Sigmoid colon (tissue), 7 donors: ENCODE results near the gene ATP12A. TPM values are rescaled to one million over a fixed set of nuclear protein-coding genes. Genes with fewer than 3 reads are reported as not detected.

Source experiments
- DNase-seq: peaks from one replicate; pipeline ENCODE4 v3.0.0-alpha.2; 2019
- H3K27ac ChIP-seq, 4 donors: fragments of 200-600 bp; sonication (generic); one replicate each; pipeline ENCODE4 v1.5.1; 2016 to 2019; ENCODE audit warnings: mild to moderate bottlenecking in 1 of 4
- H3K27me3 ChIP-seq, 3 donors: fragments of 200-600 bp; sonication (generic); one replicate each; pipeline ENCODE4 v1.5.1; 2019; ENCODE audit warnings: mild to moderate bottlenecking in 1 of 3
- H3K36me3 ChIP-seq, 4 donors: fragments of 200-600 bp; sonication (generic); one replicate each; pipeline ENCODE4 v1.5.1; 2016 to 2019
- H3K4me1 ChIP-seq, 4 donors: fragments of 200-600 bp; sonication (generic); one replicate each; pipeline ENCODE4 v1.5.1; 2017 to 2019
- H3K4me3 ChIP-seq, 4 donors: fragments of 200-600 bp; sonication (generic); one replicate each; pipeline ENCODE4 v1.5.1; 2017 to 2019; ENCODE audit warnings: mild to moderate bottlenecking in 2 of 4, moderate library complexity in 1 of 4
- H3K9me3 ChIP-seq, 4 donors: fragments of 200-600 bp in 3 of 4; sonication (generic) in 3 of 4; one replicate each; pipeline versions ENCODE4 v1.5.1 to v1.6.1; 2013 to 2019
- CTCF ChIP-seq, 4 experiments: fragments of 450-650 bp in 3 of 4; fragments of 200-600 bp in 1 of 4; IDR thresholded peaks; one replicate each; pipeline ENCODE4 v1.5.1; 2016 to 2019; ENCODE audit warnings: antibody characterized with exemption in 4 of 4, mild to moderate bottlenecking in 3 of 4, moderate library complexity in 2 of 4
- EP300 ChIP-seq, 4 donors: sonication (generic); formaldehyde crosslinking; IDR thresholded peaks; one replicate each; pipeline ENCODE4 v1.6.1; 2017; ENCODE audit warnings: antibody characterized with exemption in 4 of 4
- POLR2A ChIP-seq, 2 donors: fragments of 450-650 bp; IDR thresholded peaks; one replicate each; pipeline ENCODE4 v1.6.1; 2016; ENCODE audit warnings: antibody characterized with exemption in 2 of 2, mild to moderate bottlenecking in 2 of 2, moderate library complexity in 2 of 2
- POLR2AphosphoS5 ChIP-seq, 4 donors: sonication (generic); formaldehyde crosslinking; IDR thresholded peaks; one replicate each; pipeline ENCODE4 v1.6.1; 2017; ENCODE audit warnings: antibody characterized with exemption in 4 of 4
- WGBS, 2 donors: extraction: QIAGEN DNeasy Blood & Tissue Kit; methylation state at CpG; one replicate each; pipeline ENCODE4 v1.1.7; 2013; 5-methylcytosine and 5-hydroxymethylcytosine counted together
- intact Hi-C: fragments of 100-400 bp; cut with DNase I; formaldehyde crosslinking; loops from one replicate; pipeline ENCODE4 v1.15.1; 2023
- polyA plus RNA-seq, 3 donors: library from polyadenylated mRNA; stranded (reverse); fragments of 200-250 nt; gene quantifications; one replicate each; pipeline ENCODE4 v1.2.3, GENCODE V29; 2013
- total RNA-seq, 4 donors: library from RNA; depleted of rRNA; stranded (reverse); fragments of >200 nt; gene quantifications; one replicate each; pipeline ENCODE4 v1.1.0, GENCODE V29; 2016
- donor health status: healthy with polysubstance abuse.
- donor health status: Bipolar disorder and iron deficiency.
- donor health status: healthy.

Gene ATP12A
- total and polyA plus RNA-seq, 7 donors = not detected

GRCh38 chr13:24716446-24716845 lies 36.2 kb downstream of the ATP12A start:
- Histone ChIP-seq H3K4me3 (no peak overlapping the region), H3K4me1 (no peaks in the 10 kb centered on the region), H3K27me3 (no peaks in the 10 kb centered on the region), H3K36me3 (no peaks in the 10 kb centered on the region), H3K9me3 (no peaks in the 10 kb centered on the region), H3K27ac (no peak overlapping the region)
- TF ChIP-seq POLR2A (IDR thresholded peaks at IDR 0.05) (no peak), EP300 (IDR thresholded peaks at IDR 0.05) (no peak), POLR2AphosphoS5 (IDR thresholded peaks at IDR 0.05) (no peak), CTCF (IDR thresholded peaks at IDR 0.05) (no peak)
- intact Hi-C loops = no loop called here
- no peak for DNase-seq
- WGBS, 2 donors = 71 to 75% methylated on average over 7 of the region's 7 CpGs

GRCh38 chr13:24717217-24717616 lies 37.0 kb downstream of the ATP12A start:
- 40 to 73% methylated on average over 4 of the region's 4 CpGs for WGBS, 2 donors
- no peak for DNase-seq

GRCh38 chr13:24718192-24718965 lies 38.2 kb downstream of the ATP12A start:
- Histone ChIP-seq H3K9me3 (no peaks in the 10 kb centered on the region), H3K27me3 (no peaks in the 10 kb centered on the region), H3K4me1 (no peaks in the 10 kb centered on the region), H3K4me3 (no peak overlapping the region), H3K27ac (no peak overlapping the region), H3K36me3 (no peaks in the 10 kb centered on the region)
- WGBS, 2 donors = 90 to 93% methylated on average over 40 of the region's 40 CpGs
- DNase-seq = no peak
- TF ChIP-seq POLR2A (IDR thresholded peaks at IDR 0.05) (no peak), EP300 (IDR thresholded peaks at IDR 0.05) (no peak), POLR2AphosphoS5 (IDR thresholded peaks at IDR 0.05) (no peak), CTCF (IDR thresholded peaks at IDR 0.05) (no peak)
- intact Hi-C loops = no loop called here

More at GRCh38 chr13:24717217-24717616, 37.0 kb downstream of the ATP12A start:
- no peak overlapping the region for H3K27ac ChIP-seq
- no peak overlapping the region for H3K4me3 ChIP-seq
- H3K36me3 ChIP-seq = no peaks in the 10 kb centered on the region
- no peaks in the 10 kb centered on the region for H3K9me3 ChIP-seq
- TF ChIP-seq CTCF (IDR thresholded peaks at IDR 0.05) (no peak), EP300 (IDR thresholded peaks at IDR 0.05) (no peak), POLR2AphosphoS5 (IDR thresholded peaks at IDR 0.05) (no peak)
- no peaks in the 10 kb centered on the region for H3K27me3 ChIP-seq
- no peaks in the 10 kb centered on the region for H3K4me1 ChIP-seq
- intact Hi-C loops = no loop called here

GRCh38 chr13:24719139-24719538 lies 38.9 kb downstream of the ATP12A start:
- Histone ChIP-seq H3K27me3 (no peaks in the 10 kb centered on the region), H3K9me3 (no peaks in the 10 kb centered on the region), H3K4me1 (no peaks in the 10 kb centered on the region), H3K4me3 (no peak overlapping the region), H3K27ac (no peak overlapping the region), H3K36me3 (no peaks in the 10 kb centered on the region)
- 84 to 89% methylated on average over 12 of the region's 12 CpGs for WGBS, 2 donors
- intact Hi-C loops = no loop called here
- TF ChIP-seq POLR2AphosphoS5 (IDR thresholded peaks at IDR 0.05) (no peak), CTCF (IDR thresholded peaks at IDR 0.05) (no peak), POLR2A (IDR thresholded peaks at IDR 0.05) (no peak), EP300 (IDR thresholded peaks at IDR 0.05) (no peak)
- DNase-seq = no peak

- Histone ChIP-seq H3K36me3 (no peaks in the 10 kb centered on the region), H3K27me3 (no peaks in the 10 kb centered on the region), H3K4me3 (no peak overlapping the region), H3K9me3 (no peaks in the 10 kb centered on the region), H3K27ac (no peak overlapping the region), H3K4me1 (no peaks in the 10 kb centered on the region)
- intact Hi-C loops = no loop called here
- TF ChIP-seq CTCF (IDR thresholded peaks at IDR 0.05) (no peak), POLR2A (IDR thresholded peaks at IDR 0.05) (no peak), EP300 (IDR thresholded peaks at IDR 0.05) (no peak), POLR2AphosphoS5 (IDR thresholded peaks at IDR 0.05) (no peak)
- DNase-seq = no peak
- WGBS, 2 donors = 76 to 87% methylated on average over 12 of the region's 12 CpGs
These were observed 43.0 kb downstream of the ATP12A start for GRCh38 chr13:24723206-24723605.
